Measurements from ENCODE around the gene MAVS.

DNA sequence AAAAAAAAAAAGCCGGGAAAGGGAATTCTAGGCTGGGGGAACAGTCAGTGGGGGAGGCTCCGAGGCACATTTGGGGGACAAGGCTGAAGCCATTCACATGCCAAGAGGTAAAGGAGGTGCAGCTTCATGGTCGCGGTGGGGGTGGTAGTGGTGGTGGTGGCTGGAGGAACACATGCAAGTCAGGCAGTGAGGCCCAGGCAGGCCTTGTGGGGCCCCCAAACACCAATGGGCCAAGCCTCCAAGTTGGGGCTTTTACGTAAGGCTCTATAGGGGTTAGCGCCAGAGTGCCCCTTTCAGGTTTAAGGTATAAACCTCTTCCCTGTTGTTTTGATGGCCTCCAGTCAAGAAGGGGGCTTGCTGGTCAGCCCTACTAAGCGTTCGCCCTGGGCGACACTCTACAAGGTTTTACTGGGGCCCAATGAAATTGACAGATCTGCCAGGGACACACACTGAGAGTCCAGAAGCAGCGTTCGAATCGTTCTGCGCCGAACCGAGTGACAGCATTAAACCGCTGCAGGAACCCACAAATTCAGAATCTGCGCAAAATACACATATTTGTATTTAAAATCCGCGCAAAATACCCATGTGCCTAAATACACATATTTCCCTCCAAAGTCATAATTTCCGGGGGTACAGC, 27.1 kb upstream of the MAVS start:
- TF ChIP-seq, protein P1, sequence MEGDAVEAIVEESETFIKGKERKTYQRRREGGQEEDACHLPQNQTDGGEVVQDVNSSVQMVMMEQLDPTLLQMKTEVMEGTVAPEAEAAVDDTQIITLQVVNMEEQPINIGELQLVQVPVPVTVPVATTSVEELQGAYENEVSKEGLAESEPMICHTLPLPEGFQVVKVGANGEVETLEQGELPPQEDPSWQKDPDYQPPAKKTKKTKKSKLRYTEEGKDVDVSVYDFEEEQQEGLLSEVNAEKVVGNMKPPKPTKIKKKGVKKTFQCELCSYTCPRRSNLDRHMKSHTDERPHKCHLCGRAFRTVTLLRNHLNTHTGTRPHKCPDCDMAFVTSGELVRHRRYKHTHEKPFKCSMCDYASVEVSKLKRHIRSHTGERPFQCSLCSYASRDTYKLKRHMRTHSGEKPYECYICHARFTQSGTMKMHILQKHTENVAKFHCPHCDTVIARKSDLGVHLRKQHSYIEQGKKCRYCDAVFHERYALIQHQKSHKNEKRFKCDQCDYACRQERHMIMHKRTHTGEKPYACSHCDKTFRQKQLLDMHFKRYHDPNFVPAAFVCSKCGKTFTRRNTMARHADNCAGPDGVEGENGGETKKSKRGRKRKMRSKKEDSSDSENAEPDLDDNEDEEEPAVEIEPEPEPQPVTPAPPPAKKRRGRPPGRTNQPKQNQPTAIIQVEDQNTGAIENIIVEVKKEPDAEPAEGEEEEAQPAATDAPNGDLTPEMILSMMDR (IDR thresholded peaks at IDR 0.05; ENCODE audit: poor library complexity): no peak
- no peak for TF ChIP-seq EZH2phosphoT487 (IDR thresholded peaks at IDR 0.05; ENCODE audit: low read depth, severe bottlenecking, unreplicated experiment)

Measured in hepatocyte (in vitro differentiated cells).